ENCODE measurements around the gene WFDC1.

Gene WFDC1

GRCh38 chr16:84255050-84255810, 39.4 kb upstream of the WFDC1 start:
- Histone ChIP-seq H3K4me1 (ENCODE audit: low read length) (no peaks in the 10 kb centered on the region), H3K9me3 (ENCODE audit: insufficient read depth, low read length) (no peaks in the 10 kb centered on the region), H3K36me3 (replicated peaks; ENCODE audit: low read depth, low read length) (no peaks in the 10 kb centered on the region), H3K79me2 (ENCODE audit: low read length) (no peaks in the 10 kb centered on the region), H2AFZ (ENCODE audit: low read depth, low read length) (no peak overlapping the region), H3K4me3 (ENCODE audit: low read length) (no peak overlapping the region), H3K9ac (ENCODE audit: low read length) (no peak overlapping the region), H3K27me3 (ENCODE audit: low read depth, low read length) (peaks cover 8% of the 10 kb centered on the region), H4K20me1 (ENCODE audit: insufficient read depth, low read length) (no peaks in the 10 kb centered on the region), H3K4me2 (ENCODE audit: low read length) (no peak overlapping the region), H3K27ac (ENCODE audit: low read length) (no peak overlapping the region)
- TF ChIP-seq EZH2phosphoT487 (IDR thresholded peaks at IDR 0.05; ENCODE audit: low read depth) = no peak
- TF ChIP-seq CTCF (IDR thresholded peaks at IDR 0.05; ENCODE audit: low read depth, low read length) = no peak

GRCh38 chr16:84258266-84258665, 36.4 kb upstream of the WFDC1 start:
- no peak overlapping the region for H3K9ac ChIP-seq (ENCODE audit: low read length)
- TF ChIP-seq CTCF (IDR thresholded peaks at IDR 0.05; ENCODE audit: low read depth, low read length) = no peak
- TF ChIP-seq EZH2phosphoT487 (IDR thresholded peaks at IDR 0.05; ENCODE audit: low read depth) = no peak
- H4K20me1 ChIP-seq (ENCODE audit: insufficient read depth, low read length) = no peaks in the 10 kb centered on the region
- no peaks in the 10 kb centered on the region for H3K36me3 ChIP-seq (replicated peaks; ENCODE audit: low read depth, low read length)
- H3K4me2 ChIP-seq (ENCODE audit: low read length) = no peak overlapping the region
- no peaks in the 10 kb centered on the region for H3K4me1 ChIP-seq (ENCODE audit: low read length)
- H3K27me3 ChIP-seq (ENCODE audit: low read depth, low read length) = peaks cover 8% of the 10 kb centered on the region
- H3K27ac ChIP-seq (ENCODE audit: low read length) = no peak overlapping the region
- no peaks in the 10 kb centered on the region for H3K9me3 ChIP-seq (ENCODE audit: insufficient read depth, low read length)
- no peak overlapping the region for H3K4me3 ChIP-seq (ENCODE audit: low read length)
- no peak overlapping the region for H2AFZ ChIP-seq (ENCODE audit: low read depth, low read length)
- no peaks in the 10 kb centered on the region for H3K79me2 ChIP-seq (ENCODE audit: low read length)

GRCh38 chr16:84259691-84260090, 35.0 kb upstream of the WFDC1 start:
- Histone ChIP-seq H3K27ac (ENCODE audit: low read length) (no peak overlapping the region), H4K20me1 (ENCODE audit: insufficient read depth, low read length) (no peaks in the 10 kb centered on the region), H3K4me1 (ENCODE audit: low read length) (no peaks in the 10 kb centered on the region), H2AFZ (ENCODE audit: low read depth, low read length) (no peak overlapping the region), H3K9ac (ENCODE audit: low read length) (no peak overlapping the region), H3K79me2 (ENCODE audit: low read length) (no peaks in the 10 kb centered on the region), H3K27me3 (ENCODE audit: low read depth, low read length) (peaks cover 8% of the 10 kb centered on the region), H3K36me3 (replicated peaks; ENCODE audit: low read depth, low read length) (no peaks in the 10 kb centered on the region), H3K4me3 (ENCODE audit: low read length) (no peak overlapping the region), H3K4me2 (ENCODE audit: low read length) (no peak overlapping the region), H3K9me3 (ENCODE audit: insufficient read depth, low read length) (no peaks in the 10 kb centered on the region)
- no peak for TF ChIP-seq CTCF (IDR thresholded peaks at IDR 0.05; ENCODE audit: low read depth, low read length)
- TF ChIP-seq EZH2phosphoT487 (IDR thresholded peaks at IDR 0.05; ENCODE audit: low read depth) = no peak

- H3K9me3 ChIP-seq (ENCODE audit: insufficient read depth, low read length) = no peaks in the 10 kb centered on the region
- no peak overlapping the region for H3K4me2 ChIP-seq (ENCODE audit: low read length)
- no peak overlapping the region for H3K4me3 ChIP-seq (ENCODE audit: low read length)
- TF ChIP-seq CTCF (IDR thresholded peaks at IDR 0.05; ENCODE audit: low read depth, low read length) (no peak), EZH2phosphoT487 (IDR thresholded peaks at IDR 0.05; ENCODE audit: low read depth) (no peak)
- H3K9ac ChIP-seq (ENCODE audit: low read length) = no peak overlapping the region
- H3K36me3 ChIP-seq (replicated peaks; ENCODE audit: low read depth, low read length) = no peaks in the 10 kb centered on the region
- no peak overlapping the region for H2AFZ ChIP-seq (ENCODE audit: low read depth, low read length)
- H3K4me1 ChIP-seq (ENCODE audit: low read length) = no peaks in the 10 kb centered on the region
- H4K20me1 ChIP-seq (ENCODE audit: insufficient read depth, low read length) = no peaks in the 10 kb centered on the region
- no peak overlapping the region for H3K27ac ChIP-seq (ENCODE audit: low read length)
- H3K79me2 ChIP-seq (ENCODE audit: low read length) = no peaks in the 10 kb centered on the region
- no peaks in the 10 kb centered on the region; the same call in 1 of the 2 replicates for H3K27me3 ChIP-seq (ENCODE audit: low read depth, low read length)
Measured at GRCh38 chr16:84260766-84261554, 33.7 kb upstream of the WFDC1 start.

Data from OCI-LY3 (cell line).